K562 (cell line): ENCODE measurements around the gene GTF2H4. TPM values are rescaled to one million over a fixed set of nuclear protein-coding genes. Genes with fewer than 3 reads are reported as not detected.

Source experiments
- C11orf30 ChIP-seq: fragments of 450-650 bp; IDR thresholded peaks from 2 replicates; pipeline ENCODE4 v1.6.1; 2016; ENCODE audit warnings: low read depth, mild to moderate bottlenecking
- CBX5 ChIP-seq: IDR thresholded peaks from 2 replicates; pipeline ENCODE4 v1.6.1; 2014; ENCODE audit warnings: low read depth, borderline replicate concordance
- CREB3 ChIP-seq: fragments of 450-650 bp; conservative IDR thresholded peaks from 2 replicates; pipeline ENCODE4 v1.6.1; 2016; ENCODE audit warnings: missing genetic modification characterization, low read depth, mild to moderate bottlenecking, missing compliant biosample characterization, moderate library complexity
- ETV1 ChIP-seq: fragments of 450-650 bp; conservative IDR thresholded peaks from 2 replicates; pipeline ENCODE4 v1.6.1; 2016; ENCODE audit warnings: missing genetic modification characterization, control low read depth, low read depth, missing compliant biosample characterization
- FOXP1 ChIP-seq: sonication (generic); formaldehyde crosslinking; IDR thresholded peaks from 2 replicates; pipeline ENCODE4 v1.8.0; 2022; ENCODE audit warnings: mild to moderate bottlenecking, missing genetic modification reagents
- NRF1 ChIP-seq, 2 experiments: fragments of 450-650 bp; IDR thresholded peaks in 1 of 2; conservative IDR thresholded peaks in 1 of 2; 2 replicates each; pipeline ENCODE4 v1.6.1; 2014; ENCODE audit warnings: mild to moderate bottlenecking in 2 of 2
- PHF8 ChIP-seq: fragments of 200-600 bp; sonication (generic); IDR thresholded peaks from 2 replicates; pipeline ENCODE4 v1.6.1; 2012; ENCODE audit warnings: mixed run types, mild to moderate bottlenecking, inconsistent platforms, low read length, moderate library complexity, borderline replicate concordance
- RCOR1 ChIP-seq, 2 experiments: IDR thresholded peaks; 2 replicates each; pipeline ENCODE4 v1.6.1; 2012; ENCODE audit warnings: low read depth in 2 of 2, low read length in 2 of 2, borderline replicate concordance in 1 of 2, improper control_type of control experiment in 1 of 2
- SMARCC2 ChIP-seq: fragments of 450-650 bp; IDR thresholded peaks from 2 replicates; pipeline ENCODE4 v1.6.1; 2017; ENCODE audit warnings: antibody characterized with exemption, moderate library complexity, mild to moderate bottlenecking, low read depth
- SOX6 ChIP-seq: fragments of 450-650 bp; IDR thresholded peaks from 2 replicates; pipeline ENCODE4 v1.6.1; 2014; ENCODE audit warnings: mild to moderate bottlenecking
- TCF7 ChIP-seq: sonication (generic); IDR thresholded peaks from 2 replicates; pipeline ENCODE4 v1.6.1; 2016; ENCODE audit warnings: antibody characterized with exemption, borderline replicate concordance
- USF1 ChIP-seq: sonication (generic); formaldehyde crosslinking; IDR thresholded peaks from 2 replicates; pipeline ENCODE4 v1.9.0; 2022; ENCODE audit warnings: mild to moderate bottlenecking, missing genetic modification reagents
- YY1 ChIP-seq, 3 experiments: IDR thresholded peaks; 2 replicates each; pipeline ENCODE4 v1.6.1; 2011; ENCODE audit warnings: low read length in 2 of 3, mild to moderate bottlenecking in 2 of 3, moderate library complexity in 2 of 3, borderline replicate concordance in 1 of 3, control low read depth in 1 of 3, low read depth in 1 of 3; ENCODE audit not compliant: insufficient read depth in 3 of 3, insufficient replicate concordance in 2 of 3, control insufficient read depth in 1 of 3, insufficient read length in 1 of 3; ENCODE audit errors: extremely low read depth in 1 of 3
- ZFPM2 ChIP-seq: fragments of 250-450 bp; sonication (Bioruptor Pico); IDR thresholded peaks from 2 replicates; pipeline ENCODE4 v1.5.1; 2022; ENCODE audit warnings: mild to moderate bottlenecking
- ZNF239 ChIP-seq: fragments of 250-450 bp; sonication (Bioruptor Pico); IDR thresholded peaks from 2 replicates; pipeline ENCODE4 v1.4.0; 2020; ENCODE audit warnings: mild to moderate bottlenecking
- ZNF408 ChIP-seq: fragments of 250-450 bp; sonication (Bioruptor Pico); IDR thresholded peaks from 2 replicates; pipeline ENCODE4 v1.4.0; 2020; ENCODE audit warnings: low read depth, mild to moderate bottlenecking, moderate library complexity
- polyA plus RNA-seq, 8 experiments: library from polyadenylated mRNA; depleted of rRNA in 4 of 8; stranded (reverse) in 5 of 8; unstranded in 3 of 8; fragments of >200 nt; fragmentation: Nextera tagmentation in 2 of 8; fragmentation: Illumina TruSeq in 1 of 8; extraction: Ambion mirVana in 2 of 8; extraction: Trizol in 1 of 8; gene quantifications; 2 replicates each; pipeline versions ENCODE4 v1.2.1 to v1.2.3, GENCODE V29; 2011 to 2014; ENCODE audit warnings: inconsistent platforms in 1 of 8, missing spikeins in 1 of 8
- total RNA-seq, 7 experiments: library from RNA; depleted of rRNA in 6 of 7; stranded (reverse); fragments of >200 nt in 6 of 7; fragmentation: Illumina TruSeq in 2 of 7; extraction: Trizol in 2 of 7; gene quantifications; 2 replicates each; pipeline versions ENCODE4 v1.2.1 to v1.2.3, GENCODE V29; 2011 to 2021; ENCODE audit warnings: low replicate concordance in 1 of 7
- TF ChIP-seq, protein P1 (sequence below): fragments of 250-450 bp; sonication (Bioruptor Pico); IDR thresholded peaks from 2 replicates; pipeline ENCODE4 v1.5.0; 2020; ENCODE audit warnings: mild to moderate bottlenecking

GTF2H4 gene
- total and polyA plus RNA-seq, 9 of the 15 experiments (the other 6 are each of a cell fraction or from before 2014, with no cell fraction given), result 3.6 to 86.1 (median 39.6) TPM

DNA sequence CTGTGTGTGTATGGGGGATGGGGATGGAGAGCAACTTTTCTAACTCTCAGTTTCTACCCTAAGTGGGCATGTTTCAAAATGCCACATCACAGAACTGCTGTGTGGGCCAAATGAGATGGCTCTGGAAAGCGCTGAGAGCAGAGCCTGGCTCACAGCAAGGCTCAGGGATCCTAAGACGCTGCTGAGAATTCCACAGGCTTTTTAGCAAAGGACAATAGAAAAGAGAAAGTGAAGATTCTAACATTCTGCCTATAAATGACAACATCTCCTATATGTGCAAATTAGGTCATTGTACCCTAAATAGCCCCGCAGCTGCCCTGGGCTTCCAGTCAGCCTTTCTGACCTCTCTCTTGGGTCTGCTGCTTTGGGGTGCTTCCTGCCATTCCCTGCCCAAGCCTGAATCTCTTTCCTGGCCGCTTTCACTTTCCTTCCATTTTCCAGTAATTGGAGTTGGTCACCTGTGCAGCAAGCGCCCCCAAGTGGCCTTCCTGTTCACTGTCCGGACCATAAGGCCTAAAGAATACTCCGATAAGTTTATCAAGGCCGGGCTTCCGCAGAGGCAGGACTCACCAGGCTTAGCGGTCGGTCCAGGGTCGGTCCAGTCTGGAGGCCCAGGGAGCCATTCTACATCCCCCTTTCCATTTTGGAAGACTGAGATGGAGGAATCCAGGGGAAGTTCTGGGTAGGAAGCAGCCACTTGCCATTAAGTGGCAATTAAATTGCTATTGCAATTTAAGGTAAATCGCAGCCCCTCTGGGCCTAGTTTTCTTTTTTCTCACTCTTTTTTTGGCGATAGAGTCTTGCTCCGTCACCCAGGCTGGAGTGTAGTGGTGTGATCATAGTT is 30.4 kb upstream of the GTF2H4 start (continued):
- 0 out of 2 replicates have a peak, but pooled peaks have one; percentile 23 for TF ChIP-seq C11orf30
- no peak for TF ChIP-seq ZNF408 (CRISPR knock-in tag)
- TF ChIP-seq ETV1 (tag), result peak; percentile 81
- no peak for TF ChIP-seq TCF7
- peak; percentile 65; the same call in 1 of the 2 replicates for TF ChIP-seq SOX6
- TF ChIP-seq PHF8, result peak; percentile 26; the same call in 1 of the 2 replicates
- TF ChIP-seq CBX5, result no peak
- TF ChIP-seq, protein P1, sequence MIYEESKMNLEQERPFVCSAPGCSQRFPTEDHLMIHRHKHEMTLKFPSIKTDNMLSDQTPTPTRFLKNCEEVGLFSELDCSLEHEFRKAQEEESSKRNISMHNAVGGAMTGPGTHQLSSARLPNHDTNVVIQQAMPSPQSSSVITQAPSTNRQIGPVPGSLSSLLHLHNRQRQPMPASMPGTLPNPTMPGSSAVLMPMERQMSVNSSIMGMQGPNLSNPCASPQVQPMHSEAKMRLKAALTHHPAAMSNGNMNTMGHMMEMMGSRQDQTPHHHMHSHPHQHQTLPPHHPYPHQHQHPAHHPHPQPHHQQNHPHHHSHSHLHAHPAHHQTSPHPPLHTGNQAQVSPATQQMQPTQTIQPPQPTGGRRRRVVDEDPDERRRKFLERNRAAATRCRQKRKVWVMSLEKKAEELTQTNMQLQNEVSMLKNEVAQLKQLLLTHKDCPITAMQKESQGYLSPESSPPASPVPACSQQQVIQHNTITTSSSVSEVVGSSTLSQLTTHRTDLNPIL (CRISPR knock-in tag), result 0 out of 2 replicates have a peak, but pooled peaks have one; percentile 20
- no peak for TF ChIP-seq ZNF239 (CRISPR knock-in tag)
- TF ChIP-seq RCOR1 (IDR thresholded peaks at IDR 0.05; ENCODE audit: borderline replicate concordance in 1 of 2, low read depth in 2 of 2, low read length in 2 of 2), result peak in 1 of 2 experiments; percentile 85; a peak in 3 of 4 replicates
- no peak for TF ChIP-seq ZFPM2
- peak; percentile 72 for TF ChIP-seq CREB3
- TF ChIP-seq SMARCC2, result no peak
- TF ChIP-seq NRF1 (conservative IDR thresholded peaks at IDR 0.05 in 1 of 2, IDR thresholded peaks at IDR 0.05 in 1 of 2), result peak in 1 of 2 experiments; percentile 15; a peak in 1 of 4 replicates
- peak; percentile 67 for TF ChIP-seq USF1 (CRISPR knock-in tag)
- TF ChIP-seq YY1 (IDR thresholded peaks at IDR 0.05; ENCODE audit: borderline replicate concordance in 1 of 3, control insufficient read depth in 1 of 3, extremely low read depth in 1 of 3, insufficient read depth in 3 of 3, insufficient read length in 1 of 3, insufficient replicate concordance in 2 of 3, low read depth in 1 of 3, low read length in 2 of 3), result peak in 2 of 3 experiments; percentile 65 to 67
- TF ChIP-seq FOXP1 (CRISPR knock-in tag), result 0 out of 2 replicates have a peak, but pooled peaks have one; percentile 35
